Breast epithelium (tissue), 3 donors: Measurements from ENCODE around the gene MSANTD4.
A peak's percentile ranks its signal among the peaks of the same experiment; 100 is the strongest.

ENCODE experiments used
- POLR2A ChIP-seq: fragments of 450-650 bp; IDR thresholded peaks from one replicate; pipeline ENCODE4 v1.6.1; 2016; ENCODE audit warnings: antibody characterized with exemption, mild to moderate bottlenecking, moderate library complexity
- POLR2AphosphoS5 ChIP-seq, 3 donors: sonication (generic); formaldehyde crosslinking; IDR thresholded peaks; one replicate each; pipeline ENCODE4 v1.6.1; 2017; ENCODE audit warnings: antibody characterized with exemption in 3 of 3
- TF ChIP-seq, protein P1 (sequence below), 3 donors: fragments of 450-650 bp; IDR thresholded peaks; one replicate each; pipeline ENCODE4 v1.5.1; 2016 to 2017; ENCODE audit warnings: antibody characterized with exemption in 3 of 3, mild to moderate bottlenecking in 3 of 3, moderate library complexity in 3 of 3

DNA sequence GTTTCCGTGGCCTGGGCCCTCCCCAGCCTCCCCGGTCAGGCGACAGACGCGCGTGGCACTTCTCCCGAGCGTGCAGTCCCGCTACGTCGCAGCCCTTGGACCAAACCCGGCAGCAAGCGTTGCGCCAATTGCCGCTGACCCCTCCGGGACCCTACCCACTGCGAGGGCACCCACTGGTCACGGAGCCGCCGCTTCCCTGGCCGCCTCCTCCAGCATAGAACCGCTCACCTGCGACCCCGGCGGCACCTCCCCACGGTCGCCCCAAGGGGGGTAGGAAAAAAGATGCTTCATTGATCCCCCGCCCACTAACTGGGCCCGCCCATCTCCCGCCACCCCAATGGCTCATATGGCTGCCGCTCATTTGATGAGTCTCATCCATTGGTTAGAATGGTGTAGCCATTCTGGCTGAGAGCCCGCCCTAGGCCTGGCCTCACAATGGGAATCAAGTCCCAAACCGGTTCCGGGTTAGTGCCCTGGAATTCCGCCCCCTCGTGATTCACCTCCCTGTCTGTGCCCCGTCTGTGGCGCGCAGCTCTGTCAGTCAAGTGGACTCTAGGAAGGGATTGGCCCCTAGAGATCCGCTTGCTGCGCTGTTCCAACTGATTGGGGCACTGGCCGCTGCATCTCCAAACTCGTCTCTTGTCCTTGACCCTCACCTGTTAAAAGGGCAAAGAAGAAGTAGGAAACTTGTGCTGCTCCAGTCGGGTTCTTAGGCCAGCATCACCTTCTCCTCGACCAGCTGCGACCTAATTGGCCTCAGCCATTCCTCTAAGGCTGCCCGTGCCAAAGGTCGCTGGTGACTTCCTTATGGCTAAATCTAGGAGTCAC lies at the start of gene MSANTD4:
- TF ChIP-seq, protein P1, sequence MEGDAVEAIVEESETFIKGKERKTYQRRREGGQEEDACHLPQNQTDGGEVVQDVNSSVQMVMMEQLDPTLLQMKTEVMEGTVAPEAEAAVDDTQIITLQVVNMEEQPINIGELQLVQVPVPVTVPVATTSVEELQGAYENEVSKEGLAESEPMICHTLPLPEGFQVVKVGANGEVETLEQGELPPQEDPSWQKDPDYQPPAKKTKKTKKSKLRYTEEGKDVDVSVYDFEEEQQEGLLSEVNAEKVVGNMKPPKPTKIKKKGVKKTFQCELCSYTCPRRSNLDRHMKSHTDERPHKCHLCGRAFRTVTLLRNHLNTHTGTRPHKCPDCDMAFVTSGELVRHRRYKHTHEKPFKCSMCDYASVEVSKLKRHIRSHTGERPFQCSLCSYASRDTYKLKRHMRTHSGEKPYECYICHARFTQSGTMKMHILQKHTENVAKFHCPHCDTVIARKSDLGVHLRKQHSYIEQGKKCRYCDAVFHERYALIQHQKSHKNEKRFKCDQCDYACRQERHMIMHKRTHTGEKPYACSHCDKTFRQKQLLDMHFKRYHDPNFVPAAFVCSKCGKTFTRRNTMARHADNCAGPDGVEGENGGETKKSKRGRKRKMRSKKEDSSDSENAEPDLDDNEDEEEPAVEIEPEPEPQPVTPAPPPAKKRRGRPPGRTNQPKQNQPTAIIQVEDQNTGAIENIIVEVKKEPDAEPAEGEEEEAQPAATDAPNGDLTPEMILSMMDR (IDR thresholded peaks at IDR 0.05), result peak in 1 of 3 donors; percentile 24
- peak; percentile 49 to 61 (median 58) for TF ChIP-seq POLR2AphosphoS5 (IDR thresholded peaks at IDR 0.05)
- TF ChIP-seq POLR2A, result peak; percentile 28
